Ovary (tissue), 3 donors: ENCODE measurements around the gene TCF12.

Experiments used
- CTCF ChIP-seq, 3 donors: fragments of 450-650 bp in 2 of 3; fragments of 200-600 bp in 1 of 3; IDR thresholded peaks; one replicate each; pipeline versions ENCODE4 v1.5.1 to v1.8.0; 2016 to 2022; ENCODE audit warnings: antibody characterized with exemption in 3 of 3, mild to moderate bottlenecking in 1 of 3
- EP300 ChIP-seq: sonication (generic); formaldehyde crosslinking; IDR thresholded peaks from one replicate; pipeline ENCODE4 v1.6.1; 2017; ENCODE audit warnings: antibody characterized with exemption
- donor health status: DM: no; HTN: no; CAD: no.

- TF ChIP-seq CTCF (IDR thresholded peaks at IDR 0.05) (no peak), EP300 (no peak)
Measured at GRCh38 chr15:57306944-57307411, 388.5 kb downstream of the TCF12 start.
